ENCODE results near the gene DGKH. TPM values are rescaled to one million over a fixed set of nuclear protein-coding genes. Genes with fewer than 3 reads are reported as not detected.
"Not testable (repeated sequence)": the region's sequence is repeated elsewhere in the genome, so short reads cannot be mapped to it uniquely, and the experiment has no call there.

DGKH gene
- total RNA-seq, 1 experiment from 2014 or later: 19.1 TPM

- intact Hi-C loops (cut with micrococcal nuclease; ENCODE audit: unreplicated experiment): no loop called here
- CTCF ChIA-PET: no interaction called here
- no peaks in the 10 kb centered on the region for H3K9me3 Mint-ChIP-seq (ENCODE audit: low read depth, unreplicated experiment)
- no peak overlapping the region for H3K27ac Mint-ChIP-seq (ENCODE audit: unreplicated experiment)
- no peak overlapping the region for H3K4me3 Mint-ChIP-seq (ENCODE audit: low read depth, unreplicated experiment)
- H3K27me3 Mint-ChIP-seq (ENCODE audit: unreplicated experiment): no peaks in the 10 kb centered on the region
- no peak for DNase-seq
- no TSS peak for BruUV-seq (replicated peaks)
- TF ChIP-seq CTCF (IDR thresholded peaks at IDR 0.05; ENCODE audit: unreplicated experiment): no peak
- H3K36me3 Mint-ChIP-seq (ENCODE audit: insufficient read depth, unreplicated experiment): peaks cover 5% of the 10 kb centered on the region
- H3K4me1 Mint-ChIP-seq (ENCODE audit: low read depth, unreplicated experiment): no peaks in the 10 kb centered on the region
Measured at GRCh38 chr13:42151781-42152180, 103.3 kb downstream of the DGKH start.

- no peaks in the 10 kb centered on the region for H3K27me3 Mint-ChIP-seq (ENCODE audit: unreplicated experiment)
- no peak overlapping the region for H3K27ac Mint-ChIP-seq (ENCODE audit: unreplicated experiment)
- DNase-seq: no peak
- TF ChIP-seq CTCF (IDR thresholded peaks at IDR 0.05; ENCODE audit: unreplicated experiment): no peak
- intact Hi-C loops (cut with micrococcal nuclease; ENCODE audit: unreplicated experiment): no loop called here
- peaks cover 5% of the 10 kb centered on the region for H3K36me3 Mint-ChIP-seq (ENCODE audit: insufficient read depth, unreplicated experiment)
- CTCF ChIA-PET: no interaction called here
- H3K9me3 Mint-ChIP-seq (ENCODE audit: low read depth, unreplicated experiment): no peaks in the 10 kb centered on the region
- no peak overlapping the region for H3K4me3 Mint-ChIP-seq (ENCODE audit: low read depth, unreplicated experiment)
- no peaks in the 10 kb centered on the region for H3K4me1 Mint-ChIP-seq (ENCODE audit: low read depth, unreplicated experiment)
- BruUV-seq (replicated peaks): no TSS peak
Measured at GRCh38 chr13:42152495-42152894, 104.0 kb downstream of the DGKH start.

GRCh38 chr13:42153199-42154113 lies 105.0 kb downstream of the DGKH start:
- no peaks in the 10 kb centered on the region for H3K4me1 Mint-ChIP-seq (ENCODE audit: low read depth, unreplicated experiment)
- TF ChIP-seq CTCF (IDR thresholded peaks at IDR 0.05; ENCODE audit: unreplicated experiment): no peak
- no peaks in the 10 kb centered on the region for H3K9me3 Mint-ChIP-seq (ENCODE audit: low read depth, unreplicated experiment)
- H3K27me3 Mint-ChIP-seq (ENCODE audit: unreplicated experiment): no peaks in the 10 kb centered on the region
- DNase-seq: no peak
- H3K4me3 Mint-ChIP-seq (ENCODE audit: low read depth, unreplicated experiment): no peak overlapping the region
- CTCF ChIA-PET: no interaction called here
- H3K36me3 Mint-ChIP-seq (ENCODE audit: insufficient read depth, unreplicated experiment): peaks cover 8% of the 10 kb centered on the region
- intact Hi-C loops (cut with micrococcal nuclease; ENCODE audit: unreplicated experiment): no loop called here
- H3K27ac Mint-ChIP-seq (ENCODE audit: unreplicated experiment): no peak overlapping the region
- no TSS peak for BruUV-seq (replicated peaks)

- BruUV-seq (replicated peaks): no TSS peak
- intact Hi-C loops (cut with micrococcal nuclease; ENCODE audit: unreplicated experiment): no loop called here
- CTCF ChIA-PET: no interaction called here
Measured at GRCh38 chr13:42155251-42155650, 106.8 kb downstream of the DGKH start.

GRCh38 chr13:42163338-42163737 lies 114.9 kb downstream of the DGKH start:
- H3K27ac Mint-ChIP-seq (ENCODE audit: unreplicated experiment); H3K36me3 Mint-ChIP-seq (ENCODE audit: insufficient read depth, unreplicated experiment); BruUV-seq (replicated peaks); H3K4me3 Mint-ChIP-seq (ENCODE audit: low read depth, unreplicated experiment); H3K4me1 Mint-ChIP-seq (ENCODE audit: low read depth, unreplicated experiment); H3K9me3 Mint-ChIP-seq (ENCODE audit: low read depth, unreplicated experiment); DNase-seq; H3K27me3 Mint-ChIP-seq (ENCODE audit: unreplicated experiment); intact Hi-C loops (cut with micrococcal nuclease; ENCODE audit: unreplicated experiment); CTCF ChIA-PET: not testable (repeated sequence)

More at GRCh38 chr13:42155251-42155650, 106.8 kb downstream of the DGKH start:
- no peak for DNase-seq
- Mint-ChIP-seq H3K27me3 (ENCODE audit: unreplicated experiment) (no peaks in the 10 kb centered on the region), H3K4me1 (ENCODE audit: low read depth, unreplicated experiment) (no peaks in the 10 kb centered on the region), H3K9me3 (ENCODE audit: low read depth, unreplicated experiment) (no peaks in the 10 kb centered on the region), H3K4me3 (ENCODE audit: low read depth, unreplicated experiment) (no peak overlapping the region), H3K27ac (ENCODE audit: unreplicated experiment) (no peak overlapping the region), H3K36me3 (ENCODE audit: insufficient read depth, unreplicated experiment) (peaks cover 10% of the 10 kb centered on the region)
- TF ChIP-seq CTCF (IDR thresholded peaks at IDR 0.05; ENCODE audit: unreplicated experiment): no peak

- BruUV-seq (replicated peaks); H3K27ac Mint-ChIP-seq (ENCODE audit: unreplicated experiment); H3K4me3 Mint-ChIP-seq (ENCODE audit: low read depth, unreplicated experiment); H3K4me1 Mint-ChIP-seq (ENCODE audit: low read depth, unreplicated experiment); intact Hi-C loops (cut with micrococcal nuclease; ENCODE audit: unreplicated experiment); DNase-seq; H3K27me3 Mint-ChIP-seq (ENCODE audit: unreplicated experiment); H3K9me3 Mint-ChIP-seq (ENCODE audit: low read depth, unreplicated experiment); CTCF ChIA-PET; H3K36me3 Mint-ChIP-seq (ENCODE audit: insufficient read depth, unreplicated experiment): not testable (repeated sequence)
Measured at GRCh38 chr13:42163910-42164309, 115.5 kb downstream of the DGKH start.

Measured in Calu3 (cell line).